Colonic mucosa (tissue), 4 donors: Measurements from ENCODE around the gene CAMTA1. TPM values are rescaled to one million over a fixed set of nuclear protein-coding genes. Genes with fewer than 3 reads are reported as not detected.

ENCODE experiments used
- DNase-seq: peaks from one replicate; pipeline ENCODE4 v3.0.0-alpha.2; 2020
- H3K27ac ChIP-seq: fragments of 200-600 bp; one replicate; pipeline ENCODE4 v1.8.0; 2021
- H3K27me3 ChIP-seq: fragments of 200-600 bp; one replicate; pipeline ENCODE4 v1.8.0; 2021
- H3K36me3 ChIP-seq: fragments of 200-600 bp; one replicate; pipeline ENCODE4 v1.8.0; 2021
- H3K4me1 ChIP-seq: fragments of 200-600 bp; one replicate; pipeline ENCODE4 v1.8.0; 2021; ENCODE audit warnings: mild to moderate bottlenecking
- H3K4me3 ChIP-seq: fragments of 200-600 bp; one replicate; pipeline ENCODE4 v1.8.0; 2021
- H3K9ac ChIP-seq, 2 donors: one replicate each; pipeline ENCODE4 v1.7.0; 2013; ENCODE audit warnings: control low read depth in 2 of 2, low read depth in 2 of 2, low read length in 2 of 2
- H3K9me3 ChIP-seq: fragments of 200-600 bp; one replicate; pipeline ENCODE4 v1.8.0; 2021
- intact Hi-C: fragments of 100-400 bp; cut with DNase I; formaldehyde crosslinking; loops from one replicate; pipeline ENCODE4 v1.14.1; 2022
- total RNA-seq, 2 donors: library from RNA; stranded (reverse); fragmentation: NEBNext Ultra II Directional in 1 of 2; extraction: Animal tissue kit (Norgen Biotek cat#: 25700) in 1 of 2; gene quantifications; one replicate each; pipeline ENCODE4 v1.2.1, GENCODE V29; 2021
- TF ChIP-seq, protein P1 (sequence below): fragments of 200-600 bp; IDR thresholded peaks from one replicate; pipeline ENCODE4 v1.8.0; 2022; ENCODE audit warnings: antibody characterized with exemption, mild to moderate bottlenecking
- donor health status: healthy.
- donor health status: DM: no; HTN: no; CAD: no.
- donor health status: DM: no; HTN: no; CAD: no.

The CAMTA1 gene
- total RNA-seq, 2 donors from 2014 or later = 76.8 to 92.8 TPM

DNA sequence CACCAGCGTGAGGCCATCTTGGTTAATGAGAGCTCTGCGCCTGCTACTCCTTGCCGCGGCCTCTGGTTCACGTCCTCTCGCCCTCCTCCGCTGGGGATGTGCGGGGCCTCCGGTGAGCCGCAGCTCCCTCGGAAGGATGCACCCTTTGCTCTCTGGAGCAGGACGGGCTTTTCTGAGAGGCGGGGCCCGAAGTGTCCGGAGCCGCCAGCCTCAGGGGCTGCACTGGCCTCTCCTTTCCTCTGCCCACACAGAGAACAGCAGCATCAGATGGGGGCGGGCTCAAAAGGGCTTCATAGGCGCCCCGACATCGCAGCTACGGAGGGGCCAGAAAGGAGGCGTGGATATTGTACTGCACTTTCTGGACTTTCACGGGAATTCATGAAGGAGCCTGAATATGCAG lies 284.7 kb downstream of the CAMTA1 start:
- TF ChIP-seq, protein P1, sequence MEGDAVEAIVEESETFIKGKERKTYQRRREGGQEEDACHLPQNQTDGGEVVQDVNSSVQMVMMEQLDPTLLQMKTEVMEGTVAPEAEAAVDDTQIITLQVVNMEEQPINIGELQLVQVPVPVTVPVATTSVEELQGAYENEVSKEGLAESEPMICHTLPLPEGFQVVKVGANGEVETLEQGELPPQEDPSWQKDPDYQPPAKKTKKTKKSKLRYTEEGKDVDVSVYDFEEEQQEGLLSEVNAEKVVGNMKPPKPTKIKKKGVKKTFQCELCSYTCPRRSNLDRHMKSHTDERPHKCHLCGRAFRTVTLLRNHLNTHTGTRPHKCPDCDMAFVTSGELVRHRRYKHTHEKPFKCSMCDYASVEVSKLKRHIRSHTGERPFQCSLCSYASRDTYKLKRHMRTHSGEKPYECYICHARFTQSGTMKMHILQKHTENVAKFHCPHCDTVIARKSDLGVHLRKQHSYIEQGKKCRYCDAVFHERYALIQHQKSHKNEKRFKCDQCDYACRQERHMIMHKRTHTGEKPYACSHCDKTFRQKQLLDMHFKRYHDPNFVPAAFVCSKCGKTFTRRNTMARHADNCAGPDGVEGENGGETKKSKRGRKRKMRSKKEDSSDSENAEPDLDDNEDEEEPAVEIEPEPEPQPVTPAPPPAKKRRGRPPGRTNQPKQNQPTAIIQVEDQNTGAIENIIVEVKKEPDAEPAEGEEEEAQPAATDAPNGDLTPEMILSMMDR = no peak
- DNase-seq = no peak
- H3K27ac ChIP-seq = no peak overlapping the region
- H3K9ac ChIP-seq = no peak overlapping the region
- no peaks in the 10 kb centered on the region for H3K4me1 ChIP-seq
- H3K27me3 ChIP-seq = no peaks in the 10 kb centered on the region
- H3K36me3 ChIP-seq = no peaks in the 10 kb centered on the region
- H3K4me3 ChIP-seq = peak overlapping the region; percentile 4
- H3K9me3 ChIP-seq = no peaks in the 10 kb centered on the region
- intact Hi-C loops = loop anchor here (5.0 kb wide), 2 partner anchors 278 to 348 kb away; no protein-coding TSS in a partner anchor

DNA sequence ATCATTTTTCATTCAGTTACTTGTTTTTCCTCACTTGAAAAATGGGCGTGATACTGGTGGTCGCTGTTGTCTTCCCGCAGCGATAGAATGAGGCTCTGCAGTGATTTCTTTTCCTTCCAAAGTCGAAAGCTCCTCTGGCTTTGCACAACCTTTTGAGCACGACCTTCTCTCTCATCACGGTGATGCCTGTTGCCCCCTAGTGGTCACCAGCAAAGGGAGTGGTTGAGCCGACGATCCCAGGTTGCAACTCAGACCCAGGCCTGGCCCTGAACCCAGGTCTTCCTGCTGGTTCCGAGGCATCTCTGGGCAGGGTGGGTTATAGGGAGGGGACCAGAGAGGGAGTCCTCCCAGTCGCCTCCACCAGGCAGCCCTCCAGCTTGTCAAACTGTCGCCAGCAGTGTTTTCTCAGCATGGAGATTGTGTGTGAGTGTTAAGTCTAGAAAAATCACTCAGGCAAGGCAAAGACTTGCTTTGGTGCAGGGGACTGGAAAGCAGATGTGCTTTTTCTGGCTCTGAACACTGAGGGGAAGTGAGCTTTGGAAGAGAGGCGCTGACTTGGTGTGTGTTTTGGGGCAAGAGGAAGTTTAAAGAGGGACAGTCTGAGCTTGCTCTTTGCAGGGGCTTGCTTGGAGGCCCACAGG lies 285.3 kb downstream of the CAMTA1 start:
- no peaks in the 10 kb centered on the region for H3K4me1 ChIP-seq
- H3K27ac ChIP-seq = no peak overlapping the region
- no peaks in the 10 kb centered on the region for H3K36me3 ChIP-seq
- intact Hi-C loops = loop anchor here (5.0 kb wide), 1 partner anchor 348 kb away; no protein-coding TSS in a partner anchor
- H3K27me3 ChIP-seq = no peaks in the 10 kb centered on the region
- peak; percentile 59 for DNase-seq
- H3K4me3 ChIP-seq = peak overlapping the region; percentile 4
- TF ChIP-seq, protein P1 = peak; percentile 80
- H3K9me3 ChIP-seq = no peaks in the 10 kb centered on the region
- no peak overlapping the region for H3K9ac ChIP-seq

DNA sequence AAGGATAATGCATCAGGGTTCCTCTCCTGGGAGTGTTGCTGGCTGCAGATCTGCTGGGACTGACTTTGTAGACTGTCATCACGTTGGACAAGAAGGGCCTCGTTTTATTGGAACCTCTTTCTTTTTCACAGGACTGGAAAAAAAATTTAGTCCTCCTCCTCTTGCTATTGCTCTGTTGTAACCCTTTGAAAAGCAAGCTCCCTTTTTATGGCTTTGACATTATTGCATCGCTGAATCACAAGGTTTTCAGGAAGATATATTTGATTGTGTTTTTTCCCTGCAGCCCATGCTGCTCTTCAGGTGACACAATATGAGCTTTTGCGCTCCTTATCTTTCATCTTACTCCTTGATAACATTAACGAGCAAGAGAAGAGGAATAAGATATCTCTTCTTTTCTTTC lies 290.9 kb downstream of the CAMTA1 start:
- Histone ChIP-seq H3K36me3 (no peaks in the 10 kb centered on the region), H3K4me3 (no peak overlapping the region), H3K9ac (no peak overlapping the region), H3K9me3 (no peaks in the 10 kb centered on the region), H3K27me3 (no peaks in the 10 kb centered on the region), H3K4me1 (no peaks in the 10 kb centered on the region), H3K27ac (no peak overlapping the region)
- intact Hi-C loops = no loop called here
- no peak for DNase-seq
- TF ChIP-seq, protein P1 = no peak

DNA sequence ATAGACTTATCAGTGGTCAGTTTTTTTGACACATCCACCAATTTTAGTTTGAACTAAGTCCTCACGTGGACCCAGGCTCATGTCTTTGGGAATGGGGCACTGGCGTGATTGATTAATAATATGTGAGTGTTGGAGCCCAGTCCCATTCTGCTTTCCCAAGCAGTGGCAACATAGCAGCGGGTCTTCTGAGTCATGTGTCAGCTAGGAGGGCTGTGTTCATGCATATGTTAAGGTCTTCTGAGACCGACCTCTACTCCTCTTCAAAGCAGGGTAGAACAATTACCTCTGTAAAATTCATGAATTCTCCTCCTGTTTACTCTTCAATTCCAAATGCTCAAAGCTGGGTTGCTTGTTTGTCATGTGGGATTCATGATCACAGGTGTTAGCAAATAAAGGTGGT lies 291.3 kb downstream of the CAMTA1 start:
- Histone ChIP-seq H3K27me3 (no peaks in the 10 kb centered on the region), H3K4me3 (no peak overlapping the region), H3K9me3 (no peaks in the 10 kb centered on the region), H3K4me1 (no peaks in the 10 kb centered on the region), H3K36me3 (no peaks in the 10 kb centered on the region), H3K27ac (no peak overlapping the region), H3K9ac (no peak overlapping the region)
- intact Hi-C loops = no loop called here
- no peak for DNase-seq
- TF ChIP-seq, protein P1 = no peak

DNA sequence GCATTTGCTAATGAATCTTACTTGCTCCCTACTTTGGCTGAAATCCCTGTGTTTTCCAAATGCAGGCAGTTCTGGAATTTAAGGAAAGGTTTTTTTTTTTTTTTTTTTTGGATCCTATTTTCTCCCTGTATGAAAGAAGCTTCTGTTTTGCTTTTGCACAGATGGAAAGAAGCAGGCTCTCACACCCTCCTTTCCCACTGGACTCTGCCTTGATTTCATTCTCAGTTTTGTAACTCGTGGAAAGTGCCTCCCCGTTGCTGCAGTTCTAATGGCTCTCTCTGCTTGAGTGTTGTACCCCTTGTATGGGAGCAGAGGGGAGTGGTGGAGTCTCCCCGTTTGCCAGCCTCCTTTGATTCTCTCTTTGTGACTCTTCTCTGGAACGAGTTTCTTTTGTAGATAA lies 291.9 kb downstream of the CAMTA1 start:
- H3K9me3 ChIP-seq = no peaks in the 10 kb centered on the region
- TF ChIP-seq, protein P1 = no peak
- no peaks in the 10 kb centered on the region for H3K27me3 ChIP-seq
- no peak overlapping the region for H3K27ac ChIP-seq
- no peaks in the 10 kb centered on the region for H3K36me3 ChIP-seq
- no peak for DNase-seq
- intact Hi-C loops = no loop called here
- H3K9ac ChIP-seq = no peak overlapping the region
- no peaks in the 10 kb centered on the region for H3K4me1 ChIP-seq
- no peak overlapping the region for H3K4me3 ChIP-seq
